ENCODE data around the gene NOS1.

NOS1 gene

DNA sequence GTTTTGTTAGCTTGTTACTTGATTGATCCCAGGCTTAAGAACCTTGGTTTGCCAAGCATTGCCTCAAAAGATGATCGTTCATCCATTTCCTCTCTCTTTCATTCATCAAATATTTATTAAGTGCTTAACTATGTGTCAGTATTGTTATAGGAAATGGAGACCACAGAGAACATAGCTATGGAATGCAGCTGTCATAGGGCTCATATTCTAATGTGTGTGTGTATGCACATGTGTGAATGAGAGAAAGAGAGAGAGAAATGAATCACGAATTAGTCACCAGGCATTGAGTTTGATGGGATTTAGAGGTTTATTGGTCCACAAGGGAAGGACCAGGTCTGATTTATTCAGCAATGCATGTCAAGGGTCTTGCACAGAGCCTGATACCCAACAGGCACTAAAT lies 100.2 kb downstream of the NOS1 start:
- Histone ChIP-seq H2BK120ac (ENCODE audit: low read depth, low read length) (no peak overlapping the region), H3K14ac (ENCODE audit: low read length in 2 of 2) (no peak overlapping the region), H3K4me1 (ENCODE audit: control insufficient read depth, insufficient read depth, low read depth, low read length) (no peaks in the 10 kb centered on the region), H3K9me3 (ENCODE audit: control insufficient read depth, low read length) (peaks cover 2% of the 10 kb centered on the region), H2AFZ (ENCODE audit: low read depth, low read length) (no peak overlapping the region), H3K27me3 (ENCODE audit: control insufficient read depth in 1 of 2, insufficient read depth in 1 of 2, low read length in 2 of 2) (no peaks in the 10 kb centered on the region), H3K27ac (ENCODE audit: low read length, poor library complexity, severe bottlenecking) (no peak overlapping the region), H2BK12ac (ENCODE audit: low read length in 2 of 2) (no peak overlapping the region), H2BK15ac (ENCODE audit: low read depth, poor library complexity, severe bottlenecking) (no peak overlapping the region), H3K4ac (ENCODE audit: low read depth in 1 of 2, low read length in 2 of 2) (no peak overlapping the region), H4K8ac (ENCODE audit: low read length) (no peak overlapping the region), H3K18ac (ENCODE audit: low read depth in 1 of 2, low read length in 2 of 2) (no peak overlapping the region), H3K79me1 (replicated peaks; ENCODE audit: low read length, poor library complexity, severe bottlenecking) (no peaks in the 10 kb centered on the region), H3K36me3 (ENCODE audit: control insufficient read depth in 1 of 2, insufficient read depth in 2 of 2, low read depth in 1 of 2, low read length in 2 of 2) (no peaks in the 10 kb centered on the region), H2BK5ac (ENCODE audit: low read depth, low read length, poor library complexity, severe bottlenecking) (no peak overlapping the region), H3K4me2 (ENCODE audit: low read length, poor library complexity, severe bottlenecking) (no peak overlapping the region), H3K23ac (ENCODE audit: low read length in 2 of 2) (no peak overlapping the region), H3K4me3 (ENCODE audit: insufficient read depth in 1 of 2, low read depth in 1 of 2, low read length in 2 of 2) (no peak overlapping the region), H4K91ac (ENCODE audit: low read length) (no peak overlapping the region), H2AK5ac (ENCODE audit: low read length, severe bottlenecking) (no peak overlapping the region), H3K9ac (ENCODE audit: low read length) (no peak overlapping the region)
- DNase-seq: no peak
- 73% methylated on average over 1 of the region's 2 CpGs for WGBS

GRCh38 chr12:117255386-117255785 lies 106.0 kb downstream of the NOS1 start:
- DNase-seq: no peak
- Histone ChIP-seq H2BK12ac (ENCODE audit: low read length in 2 of 2) (no peak overlapping the region), H2AFZ (ENCODE audit: low read depth, low read length) (no peak overlapping the region), H3K9me3 (ENCODE audit: control insufficient read depth, low read length) (peaks cover 3% of the 10 kb centered on the region), H3K14ac (ENCODE audit: low read length in 2 of 2) (no peak overlapping the region), H4K8ac (ENCODE audit: low read length) (no peak overlapping the region), H3K4ac (ENCODE audit: low read depth in 1 of 2, low read length in 2 of 2) (no peak overlapping the region), H3K36me3 (ENCODE audit: control insufficient read depth in 1 of 2, insufficient read depth in 2 of 2, low read depth in 1 of 2, low read length in 2 of 2) (no peaks in the 10 kb centered on the region), H3K4me3 (ENCODE audit: insufficient read depth in 1 of 2, low read depth in 1 of 2, low read length in 2 of 2) (no peak overlapping the region), H2BK15ac (ENCODE audit: low read depth, poor library complexity, severe bottlenecking) (no peak overlapping the region), H2AK5ac (ENCODE audit: low read length, severe bottlenecking) (no peak overlapping the region), H3K9ac (ENCODE audit: low read length) (no peak overlapping the region), H3K79me1 (replicated peaks; ENCODE audit: low read length, poor library complexity, severe bottlenecking) (no peaks in the 10 kb centered on the region), H3K23ac (ENCODE audit: low read length in 2 of 2) (no peak overlapping the region), H2BK120ac (ENCODE audit: low read depth, low read length) (no peak overlapping the region), H3K18ac (ENCODE audit: low read depth in 1 of 2, low read length in 2 of 2) (no peak overlapping the region), H3K4me1 (ENCODE audit: control insufficient read depth, insufficient read depth, low read depth, low read length) (peaks cover 2% of the 10 kb centered on the region), H3K27ac (ENCODE audit: low read length, poor library complexity, severe bottlenecking) (no peak overlapping the region), H2BK5ac (ENCODE audit: low read depth, low read length, poor library complexity, severe bottlenecking) (no peak overlapping the region), H4K91ac (ENCODE audit: low read length) (no peak overlapping the region), H3K27me3 (ENCODE audit: control insufficient read depth in 1 of 2, insufficient read depth in 1 of 2, low read length in 2 of 2) (peaks cover 0 to 3% of the 10 kb centered on the region in 2 experiments), H3K4me2 (ENCODE audit: low read length, poor library complexity, severe bottlenecking) (no peak overlapping the region)
- 84% methylated on average over 4 of the region's 4 CpGs for WGBS

DNA sequence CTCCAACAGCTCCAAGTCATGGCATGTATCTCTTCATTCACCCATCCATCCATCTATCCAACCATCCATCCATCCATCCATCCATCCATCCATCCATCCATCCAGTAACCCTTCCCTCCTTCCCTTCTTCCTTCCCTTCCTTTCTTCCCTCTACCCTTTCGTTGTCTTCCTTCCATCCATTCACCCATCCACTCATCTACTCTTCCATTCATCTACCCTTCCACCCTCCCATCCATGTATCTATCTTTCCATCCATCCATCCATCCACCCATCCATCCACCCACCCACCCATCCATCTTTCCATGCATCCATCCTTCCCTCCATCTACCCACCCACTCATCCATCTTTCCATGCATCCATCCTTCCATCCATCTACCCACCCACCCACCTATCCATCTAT lies 117.9 kb downstream of the NOS1 start:
- DNase-seq: no peak
- Histone ChIP-seq H3K79me1 (replicated peaks; ENCODE audit: low read length, poor library complexity, severe bottlenecking) (no peaks in the 10 kb centered on the region), H4K8ac (ENCODE audit: low read length) (no peak overlapping the region), H3K27ac (ENCODE audit: low read length, poor library complexity, severe bottlenecking) (no peak overlapping the region), H3K9me3 (ENCODE audit: control insufficient read depth, low read length) (no peaks in the 10 kb centered on the region), H2BK15ac (ENCODE audit: low read depth, poor library complexity, severe bottlenecking) (no peak overlapping the region), H3K36me3 (ENCODE audit: control insufficient read depth in 1 of 2, insufficient read depth in 2 of 2, low read depth in 1 of 2, low read length in 2 of 2) (no peaks in the 10 kb centered on the region), H4K91ac (ENCODE audit: low read length) (no peak overlapping the region), H2BK120ac (ENCODE audit: low read depth, low read length) (no peak overlapping the region), H3K18ac (ENCODE audit: low read depth in 1 of 2, low read length in 2 of 2) (no peak overlapping the region), H3K23ac (ENCODE audit: low read length in 2 of 2) (no peak overlapping the region), H2AFZ (ENCODE audit: low read depth, low read length) (no peak overlapping the region), H2BK12ac (ENCODE audit: low read length in 2 of 2) (no peak overlapping the region), H3K9ac (ENCODE audit: low read length) (no peak overlapping the region), H3K14ac (ENCODE audit: low read length in 2 of 2) (no peak overlapping the region), H2BK5ac (ENCODE audit: low read depth, low read length, poor library complexity, severe bottlenecking) (no peak overlapping the region), H3K4me2 (ENCODE audit: low read length, poor library complexity, severe bottlenecking) (no peak overlapping the region), H3K4me3 (ENCODE audit: insufficient read depth in 1 of 2, low read depth in 1 of 2, low read length in 2 of 2) (no peak overlapping the region), H3K4ac (ENCODE audit: low read depth in 1 of 2, low read length in 2 of 2) (no peak overlapping the region), H3K27me3 (ENCODE audit: control insufficient read depth in 1 of 2, insufficient read depth in 1 of 2, low read length in 2 of 2) (peaks cover 7 to 14% of the 10 kb centered on the region in 2 experiments), H3K4me1 (ENCODE audit: control insufficient read depth, insufficient read depth, low read depth, low read length) (no peaks in the 10 kb centered on the region), H2AK5ac (ENCODE audit: low read length, severe bottlenecking) (no peak overlapping the region)
- WGBS: 61% methylated on average over 1 of the region's 1 CpG

DNA sequence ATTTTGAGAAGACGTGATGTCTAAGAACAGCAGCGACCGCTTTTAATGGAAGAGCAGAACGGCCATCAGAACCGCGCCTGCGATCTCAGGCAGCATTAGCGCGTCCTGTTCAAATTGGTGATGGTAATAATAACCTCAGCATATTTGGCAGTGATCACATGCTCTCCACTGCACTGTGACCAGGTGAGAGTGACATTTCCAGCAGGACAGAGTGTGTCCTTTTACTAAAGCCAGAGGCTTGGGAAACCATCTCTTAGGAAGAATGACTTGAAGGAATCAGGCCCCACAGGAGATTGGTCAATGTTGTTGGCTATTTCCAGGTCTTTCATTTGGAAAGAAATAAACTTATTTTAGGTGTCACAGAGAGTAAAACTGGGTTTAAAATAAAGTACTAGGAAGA lies 119.7 kb downstream of the NOS1 start:
- H2BK15ac ChIP-seq (ENCODE audit: low read depth, poor library complexity, severe bottlenecking): no peak overlapping the region

More for the DNA sequence above, 119.7 kb downstream of the NOS1 start:
- H3K18ac ChIP-seq (ENCODE audit: low read depth in 1 of 2, low read length in 2 of 2): no peak overlapping the region
- no peak overlapping the region for H4K91ac ChIP-seq (ENCODE audit: low read length)
- H2AFZ ChIP-seq (ENCODE audit: low read depth, low read length): no peak overlapping the region
- WGBS: 93% methylated on average over 9 of the region's 9 CpGs
- H2AK5ac ChIP-seq (ENCODE audit: low read length, severe bottlenecking): no peak overlapping the region
- H3K9me3 ChIP-seq (ENCODE audit: control insufficient read depth, low read length): no peaks in the 10 kb centered on the region
- H2BK5ac ChIP-seq (ENCODE audit: low read depth, low read length, poor library complexity, severe bottlenecking): no peak overlapping the region
- H3K4me3 ChIP-seq (ENCODE audit: insufficient read depth in 1 of 2, low read depth in 1 of 2, low read length in 2 of 2): no peak overlapping the region
- no peak overlapping the region for H3K23ac ChIP-seq (ENCODE audit: low read length in 2 of 2)
- no peak overlapping the region for H3K9ac ChIP-seq (ENCODE audit: low read length)
- no peaks in the 10 kb centered on the region for H3K36me3 ChIP-seq (ENCODE audit: control insufficient read depth in 1 of 2, insufficient read depth in 2 of 2, low read depth in 1 of 2, low read length in 2 of 2)
- no peak overlapping the region for H3K27ac ChIP-seq (ENCODE audit: low read length, poor library complexity, severe bottlenecking)
- H2BK120ac ChIP-seq (ENCODE audit: low read depth, low read length): no peak overlapping the region
- DNase-seq: no peak
- peaks cover 7 to 28% of the 10 kb centered on the region in 2 experiments for H3K27me3 ChIP-seq (ENCODE audit: control insufficient read depth in 1 of 2, insufficient read depth in 1 of 2, low read length in 2 of 2)
- H3K14ac ChIP-seq (ENCODE audit: low read length in 2 of 2): no peak overlapping the region
- no peaks in the 10 kb centered on the region for H3K79me1 ChIP-seq (replicated peaks; ENCODE audit: low read length, poor library complexity, severe bottlenecking)
- H3K4me2 ChIP-seq (ENCODE audit: low read length, poor library complexity, severe bottlenecking): no peak overlapping the region
- no peak overlapping the region for H4K8ac ChIP-seq (ENCODE audit: low read length)
- peaks cover 1% of the 10 kb centered on the region for H3K4me1 ChIP-seq (ENCODE audit: control insufficient read depth, insufficient read depth, low read depth, low read length)
- no peak overlapping the region for H2BK12ac ChIP-seq (ENCODE audit: low read length in 2 of 2)
- H3K4ac ChIP-seq (ENCODE audit: low read depth in 1 of 2, low read length in 2 of 2): no peak overlapping the region
